ENCODE data around the gene PDXDC1. TPM values are rescaled to one million over a fixed set of nuclear protein-coding genes. Genes with fewer than 3 reads are reported as not detected.
"Not testable (repeated sequence)": the region's sequence is repeated elsewhere in the genome, so short reads cannot be mapped to it uniquely, and the experiment has no call there.

Gene PDXDC1
- 119 and 124 TPM in 2 replicates for total RNA-seq

GRCh38 chr16:14974656-14975417, at the start of gene PDXDC1:
PDXDC1 (plus strand) TSS chr16:14975026; CDS start chr16:14975200, 174 bp downstream.
- peak; percentile 94 for DNase-seq

- peak; percentile 6 for DNase-seq
Observed at GRCh38 chr16:14928064-14928714, 46.6 kb upstream of the PDXDC1 start.

GRCh38 chr16:14929176-14929575, 45.6 kb upstream of the PDXDC1 start:
- not testable (repeated sequence) for DNase-seq

- not testable (repeated sequence) for DNase-seq
Observed at GRCh38 chr16:14930246-14930645, 44.6 kb upstream of the PDXDC1 start.

- DNase-seq: not testable (repeated sequence)
Observed at GRCh38 chr16:14930971-14931370, 43.9 kb upstream of the PDXDC1 start.

GRCh38 chr16:14932581-14933375, 42.0 kb upstream of the PDXDC1 start:
- DNase-seq: not testable (repeated sequence)

- DNase-seq: not testable (repeated sequence)
Observed at GRCh38 chr16:14937143-14937542, 37.7 kb upstream of the PDXDC1 start, which contains the start of gene NPIPA1. NPIPA1 (plus strand) TSS chr16:14937443; CDS start chr16:14937443, 0 bp downstream.

- not testable (repeated sequence) for DNase-seq
Observed at GRCh38 chr16:14937994-14938393, 36.8 kb upstream of the PDXDC1 start.

- not testable (repeated sequence) for DNase-seq
Observed at GRCh38 chr16:14942686-14943085, 32.1 kb upstream of the PDXDC1 start.

- DNase-seq: no peak
Observed at GRCh38 chr16:14955546-14956231, 19.1 kb upstream of the PDXDC1 start.

- DNase-seq: no peak
Observed at GRCh38 chr16:14957576-14958322, 17.1 kb upstream of the PDXDC1 start.

- DNase-seq: peak; percentile 22
Observed at GRCh38 chr16:14958323-14958600, 16.6 kb upstream of the PDXDC1 start.

- DNase-seq: no peak
Observed at GRCh38 chr16:14958970-14959369, 15.9 kb upstream of the PDXDC1 start.

GRCh38 chr16:14961405-14962186, 13.2 kb upstream of the PDXDC1 start:
- no peak for DNase-seq

GRCh38 chr16:14963281-14964173, 11.3 kb upstream of the PDXDC1 start:
- no peak for DNase-seq

GRCh38 chr16:14965328-14965727, 9.5 kb upstream of the PDXDC1 start:
- DNase-seq: no peak

- DNase-seq: not testable (repeated sequence)
Observed at GRCh38 chr16:14969795-14970194, 5.0 kb upstream of the PDXDC1 start.

- not testable (repeated sequence) for DNase-seq
Observed at GRCh38 chr16:14971621-14972228, 3.1 kb upstream of the PDXDC1 start.

- not testable (repeated sequence) for DNase-seq
Observed at GRCh38 chr16:14973785-14974322, 972 bp upstream of the PDXDC1 start.
